Prostate gland (tissue), 2 donors: ENCODE data around the gene STK10. TPM values are rescaled to one million over a fixed set of nuclear protein-coding genes. Genes with fewer than 3 reads are reported as not detected.

ENCODE experiments used
- DNase-seq: peaks from one replicate; pipeline ENCODE4 v3.0.0-alpha.2; 2019; ENCODE audit warnings: low spot score
- H3K27ac ChIP-seq, 2 donors: fragments of 200-600 bp; sonication (generic); 2 replicates each; pipeline ENCODE4 v1.5.1; 2017 to 2019
- H3K27me3 ChIP-seq: fragments of 200-600 bp; sonication (generic); replicated peaks from 2 replicates; pipeline ENCODE4 v1.5.1; 2019; ENCODE audit not compliant: insufficient read depth
- H3K36me3 ChIP-seq, 2 donors: fragments of 200-600 bp; sonication (generic); 1 replicate in 1 of 2; 2 replicates in 1 of 2; pipeline versions ENCODE4 v1.5.1 to v1.8.1; 2017 to 2019
- H3K4me1 ChIP-seq: fragments of 200-600 bp; sonication (generic); replicated peaks from 2 replicates; pipeline ENCODE4 v1.5.1; 2019
- H3K4me3 ChIP-seq, 2 donors: fragments of 200-600 bp; sonication (generic); 2 replicates each; pipeline ENCODE4 v1.5.1; 2017 to 2019
- H3K9me3 ChIP-seq: fragments of 200-600 bp; sonication (generic); 2 replicates; pipeline ENCODE4 v1.5.1; 2017
- CTCF ChIP-seq, 4 experiments: fragments of 200-600 bp in 2 of 4; fragments of 450-650 bp in 2 of 4; sonication (generic) in 2 of 4; IDR thresholded peaks; 1 replicate in 3 of 4; 2 replicates in 1 of 4; pipeline ENCODE4 v1.5.1; 2016 to 2019; ENCODE audit warnings: antibody characterized with exemption in 4 of 4, mild to moderate bottlenecking in 2 of 4, moderate library complexity in 2 of 4
- POLR2A ChIP-seq: fragments of 450-650 bp; IDR thresholded peaks from one replicate; pipeline ENCODE4 v1.6.1; 2016; ENCODE audit warnings: antibody characterized with exemption, mild to moderate bottlenecking
- POLR2AphosphoS5 ChIP-seq: sonication (generic); formaldehyde crosslinking; IDR thresholded peaks from one replicate; pipeline ENCODE4 v1.6.1; 2017; ENCODE audit warnings: antibody characterized with exemption
- WGBS: methylation state at CpG from one replicate; pipeline ENCODE4 v1.1.5; 2018; 5-methylcytosine and 5-hydroxymethylcytosine counted together
- intact Hi-C: fragments of 100-400 bp; cut with DNase I; formaldehyde crosslinking; loops from one replicate; pipeline ENCODE4 v1.14.2; 2022
- total RNA-seq, 2 donors: library from RNA; depleted of rRNA; stranded (reverse); fragments of >200 nt; gene quantifications; one replicate each; pipeline ENCODE4 v1.1.0, GENCODE V29; 2016

The STK10 gene
- total RNA-seq, 2 donors from 2014 or later, result 4.6 to 73.3 TPM

- H3K27me3 ChIP-seq, result no peaks in the 10 kb centered on the region
- WGBS, result 60% methylated on average over 7 of the region's 7 CpGs
- H3K9me3 ChIP-seq, result no peaks in the 10 kb centered on the region
- no peak overlapping the region for H3K27ac ChIP-seq
- no peaks in the 10 kb centered on the region for H3K36me3 ChIP-seq
- no peak overlapping the region for H3K4me3 ChIP-seq
- H3K4me1 ChIP-seq, result no peaks in the 10 kb centered on the region
- intact Hi-C loops, result no loop called here
- no peak for DNase-seq
- no peak for TF ChIP-seq POLR2AphosphoS5
- no peak for TF ChIP-seq POLR2A
- TF ChIP-seq CTCF (IDR thresholded peaks at IDR 0.05), result no peak
Measured at GRCh38 chr5:172065431-172066065, 122.5 kb downstream of the STK10 start.

GRCh38 chr5:172064766-172065165 is 123.3 kb downstream of the STK10 start:
- Histone ChIP-seq H3K27me3 (no peaks in the 10 kb centered on the region), H3K9me3 (no peaks in the 10 kb centered on the region), H3K36me3 (no peaks in the 10 kb centered on the region), H3K4me1 (no peaks in the 10 kb centered on the region), H3K4me3 (no peak overlapping the region), H3K27ac (no peak overlapping the region)
- no peak for DNase-seq
- WGBS, result 96% methylated on average over 9 of the region's 9 CpGs
- intact Hi-C loops, result no loop called here
- TF ChIP-seq POLR2AphosphoS5 (no peak), POLR2A (no peak), CTCF (IDR thresholded peaks at IDR 0.05) (no peak)

- Histone ChIP-seq H3K27me3 (no peaks in the 10 kb centered on the region), H3K27ac (no peak overlapping the region), H3K36me3 (no peaks in the 10 kb centered on the region), H3K9me3 (no peaks in the 10 kb centered on the region), H3K4me3 (no peak overlapping the region), H3K4me1 (no peaks in the 10 kb centered on the region)
- WGBS, result 89% methylated on average over 5 of the region's 5 CpGs
- TF ChIP-seq POLR2A, result no peak
- no peak for TF ChIP-seq CTCF (IDR thresholded peaks at IDR 0.05)
- TF ChIP-seq POLR2AphosphoS5, result no peak
- no peak for DNase-seq
- intact Hi-C loops, result no loop called here
Measured at GRCh38 chr5:172064358-172064757, 123.7 kb downstream of the STK10 start.

- Histone ChIP-seq H3K27ac (no peak overlapping the region), H3K36me3 (no peaks in the 10 kb centered on the region), H3K9me3 (no peaks in the 10 kb centered on the region), H3K27me3 (no peaks in the 10 kb centered on the region), H3K4me3 (no peak overlapping the region), H3K4me1 (no peaks in the 10 kb centered on the region)
- intact Hi-C loops, result no loop called here
- 78% methylated on average over 15 of the region's 15 CpGs for WGBS
- TF ChIP-seq POLR2AphosphoS5 (no peak), POLR2A (no peak), CTCF (IDR thresholded peaks at IDR 0.05) (no peak)
- DNase-seq, result no peak
Measured at GRCh38 chr5:172063463-172064235, 124.4 kb downstream of the STK10 start.

GRCh38 chr5:172059661-172060100 is 128.3 kb downstream of the STK10 start:
- no peak for DNase-seq
- WGBS, result 76% methylated on average over 5 of the region's 5 CpGs
- TF ChIP-seq CTCF (IDR thresholded peaks at IDR 0.05) (peak in 3 of 4 experiments; percentile 33 to 43 (median 35)), POLR2A (no peak)
- Histone ChIP-seq H3K36me3 (no peaks in the 10 kb centered on the region), H3K4me1 (no peaks in the 10 kb centered on the region), H3K4me3 (no peak overlapping the region), H3K27me3 (no peaks in the 10 kb centered on the region), H3K27ac (no peak overlapping the region), H3K9me3 (no peaks in the 10 kb centered on the region)
- intact Hi-C loops, result no loop called here
